HepG2 (cell line): Measurements from ENCODE around the gene SELENOM. TPM values are rescaled to one million over a fixed set of nuclear protein-coding genes. Genes with fewer than 3 reads are reported as not detected.

Source experiments
- ATAC-seq: fragments of 200-7000 bp; cut with Tn5 transposase; 3 replicates; pipeline ENCODE4 v1.9.1; 2020; ENCODE audit warnings: mild to moderate bottlenecking, moderate library complexity
- BruUV-seq: library from RNA; stranded (reverse); fragments of 400-500 nt; replicated peaks from 2 replicates; lab custom pipeline; 2021; lab: Mats Ljungman, UMichigan
- CTCF ChIA-PET: fragments of 300-600 bp; formaldehyde crosslinking; extraction: SDS; loops from one replicate; lab custom pipeline; 2021; ENCODE audit warnings: low total read pairs, inconsistent platforms, low intra/inter-chr PET ratio; lab: Yijun Ruan, JAX
- POLR2A ChIA-PET: fragments of 350-600 bp; sonication (Branson Sonifier 250); formaldehyde crosslinking; loops from one replicate; lab custom pipeline; 2020; ENCODE audit warnings: antibody characterized with exemption, inconsistent platforms; lab: Yijun Ruan, JAX
- DNase-seq: peaks from one replicate; pipeline ENCODE4 v3.0.0-alpha.2; 2015; ENCODE audit warnings: low spot score
- FAIRE-seq: peaks from 3 replicates; lab custom pipeline; 2011; peaks lifted over from hg19 to GRCh38; lab: Jason Lieb, UNC
- H2AFZ ChIP-seq: one replicate; pipeline ENCODE4 v1.6.1; 2011; ENCODE audit warnings: low read length, inconsistent platforms
- H3K27ac ChIP-seq: fragments of 300-600 bp; 3 replicates; pipeline ENCODE4 v1.8.0; 2011; ENCODE audit warnings: mixed run types, mild to moderate bottlenecking, mixed read lengths, low read length, inconsistent platforms; ENCODE audit not compliant: insufficient read depth; ENCODE audit errors: extremely low read length
- H3K27me3 ChIP-seq, 2 experiments: fragments of 200-600 bp in 1 of 2; 2 replicates in 1 of 2; 3 replicates in 1 of 2; pipeline versions ENCODE4 v1.6.0 to v1.8.0; 2011; ENCODE audit warnings: low read length in 2 of 2, mild to moderate bottlenecking in 2 of 2, moderate library complexity in 2 of 2, inconsistent platforms in 1 of 2; ENCODE audit not compliant: insufficient read depth in 2 of 2, control insufficient read depth in 1 of 2
- H3K36me3 ChIP-seq, 2 experiments: fragments of 200-600 bp in 1 of 2; replicated peaks in 1 of 2; 2 replicates in 1 of 2; 3 replicates in 1 of 2; pipeline versions ENCODE4 v1.5.1 to v1.8.0; 2011; ENCODE audit warnings: low read length in 2 of 2, inconsistent platforms in 1 of 2; ENCODE audit not compliant: insufficient read depth in 2 of 2, control insufficient read depth in 1 of 2
- H3K4me1 ChIP-seq: 2 replicates; pipeline ENCODE4 v1.5.1; 2012; ENCODE audit warnings: low read length, inconsistent platforms; ENCODE audit not compliant: insufficient read depth
- H3K4me2 ChIP-seq: 2 replicates; pipeline ENCODE4 v1.6.0; 2011; ENCODE audit warnings: low read depth, low read length, inconsistent platforms
- H3K4me3 ChIP-seq, 3 experiments: fragments of 200-600 bp in 1 of 3; sonication (generic), shearing (Covaris generic) in 1 of 3; replicated peaks in 1 of 3; 2 replicates each; pipeline ENCODE4 v1.5.1; 2011 to 2016; ENCODE audit warnings: low read length in 3 of 3, inconsistent platforms in 2 of 3, low read depth in 2 of 3, mild to moderate bottlenecking in 2 of 3, control low read depth in 1 of 3, mixed read lengths in 1 of 3; ENCODE audit not compliant: insufficient read depth in 1 of 3
- H3K79me2 ChIP-seq: one replicate; pipeline ENCODE4 v1.6.1; 2011; ENCODE audit warnings: low read length, inconsistent platforms; ENCODE audit not compliant: insufficient read depth
- H3K9ac ChIP-seq: 2 replicates; pipeline ENCODE4 v1.6.0; 2011; ENCODE audit warnings: mild to moderate bottlenecking, low read depth, low read length, inconsistent platforms; ENCODE audit not compliant: insufficient read depth
- H3K9me3 ChIP-seq: 2 replicates; pipeline ENCODE4 v1.5.1; 2012; ENCODE audit warnings: mild to moderate bottlenecking, low read length
- H4K20me1 ChIP-seq: 2 replicates; pipeline ENCODE4 v1.6.0; 2011; ENCODE audit warnings: inconsistent platforms, mild to moderate bottlenecking, low read length, moderate library complexity; ENCODE audit not compliant: insufficient read depth
- RBFOX2 ChIP-seq: fragments of 200-400 bp; formaldehyde crosslinking; IDR thresholded peaks from 2 replicates; pipeline ENCODE4 v1.6.1; 2017; ENCODE audit warnings: low read depth, mild to moderate bottlenecking, low read length
- STAG1 ChIP-seq: sonication (generic); formaldehyde crosslinking; IDR thresholded peaks from 2 replicates; pipeline ENCODE4 v1.4.0; 2020; ENCODE audit warnings: missing genetic modification reagents
- ZNF33B ChIP-seq: sonication (generic); formaldehyde crosslinking; IDR thresholded peaks from 2 replicates; pipeline ENCODE4 v1.5.1; 2020; ENCODE audit warnings: mild to moderate bottlenecking, missing genetic modification reagents
- ZNF850 ChIP-seq: sonication (generic); formaldehyde crosslinking; conservative IDR thresholded peaks from 2 replicates; pipeline ENCODE4 v1.9.0; 2021; ENCODE audit warnings: mild to moderate bottlenecking, missing genetic modification reagents
- WGBS: methylation state at CpG from one replicate; pipeline ENCODE4 v1.1.6; 2017; ENCODE audit warnings: low lambda C conversion rate; 5-methylcytosine and 5-hydroxymethylcytosine counted together
- in situ Hi-C: cut with HindIII; loops from 2 replicates; pipeline ENCODE4 v1.10.0; 2017; ENCODE audit warnings: low pct_unique_long_range_greater_than_20kb; ENCODE audit not compliant: extremely low pct_ligation_motif_present
- intact Hi-C: fragments of 100-400 bp; cut with micrococcal nuclease; formaldehyde crosslinking; loops from one replicate; pipeline ENCODE4 v1.10.0; 2022; ENCODE audit not compliant: unreplicated experiment
- polyA plus RNA-seq, 8 experiments: library from polyadenylated mRNA; depleted of rRNA in 3 of 8; stranded (reverse) in 7 of 8; unstranded in 1 of 8; fragments of >200 nt; fragmentation: Illumina TruSeq in 4 of 8; extraction: Trizol in 4 of 8; gene quantifications; 2 replicates each; pipeline versions ENCODE4 v1.2.1 to v1.2.3, GENCODE V29; 2011 to 2016; ENCODE audit warnings: low read depth in 4 of 8, missing spikeins in 1 of 8, mixed read lengths in 1 of 8; ENCODE audit not compliant: insufficient read depth in 1 of 8
- total RNA-seq, 5 experiments: library from RNA; depleted of rRNA; stranded (reverse); fragments of >200 nt; fragmentation: Illumina TruSeq; extraction: Trizol; gene quantifications; 2 replicates each; pipeline ENCODE4 v1.2.3, GENCODE V29; 2016; ENCODE audit warnings: low read depth in 1 of 5
- TF ChIP-seq, protein P1 (sequence below): sonication (generic); formaldehyde crosslinking; IDR thresholded peaks from 2 replicates; pipeline ENCODE4 v1.5.1; 2020; ENCODE audit warnings: mild to moderate bottlenecking, missing genetic modification reagents, borderline replicate concordance
- TF ChIP-seq, protein P2 (sequence below): sonication (generic); formaldehyde crosslinking; IDR thresholded peaks from 2 replicates; pipeline ENCODE4 v1.5.0; 2020; ENCODE audit warnings: mild to moderate bottlenecking, missing genetic modification reagents, moderate library complexity

The SELENOM gene
- total and polyA plus RNA-seq, 2 of the 13 experiments (the other 11 are each of a cell fraction or from before 2014, with no cell fraction given), result 4.1 to 4.3 TPM

DNA sequence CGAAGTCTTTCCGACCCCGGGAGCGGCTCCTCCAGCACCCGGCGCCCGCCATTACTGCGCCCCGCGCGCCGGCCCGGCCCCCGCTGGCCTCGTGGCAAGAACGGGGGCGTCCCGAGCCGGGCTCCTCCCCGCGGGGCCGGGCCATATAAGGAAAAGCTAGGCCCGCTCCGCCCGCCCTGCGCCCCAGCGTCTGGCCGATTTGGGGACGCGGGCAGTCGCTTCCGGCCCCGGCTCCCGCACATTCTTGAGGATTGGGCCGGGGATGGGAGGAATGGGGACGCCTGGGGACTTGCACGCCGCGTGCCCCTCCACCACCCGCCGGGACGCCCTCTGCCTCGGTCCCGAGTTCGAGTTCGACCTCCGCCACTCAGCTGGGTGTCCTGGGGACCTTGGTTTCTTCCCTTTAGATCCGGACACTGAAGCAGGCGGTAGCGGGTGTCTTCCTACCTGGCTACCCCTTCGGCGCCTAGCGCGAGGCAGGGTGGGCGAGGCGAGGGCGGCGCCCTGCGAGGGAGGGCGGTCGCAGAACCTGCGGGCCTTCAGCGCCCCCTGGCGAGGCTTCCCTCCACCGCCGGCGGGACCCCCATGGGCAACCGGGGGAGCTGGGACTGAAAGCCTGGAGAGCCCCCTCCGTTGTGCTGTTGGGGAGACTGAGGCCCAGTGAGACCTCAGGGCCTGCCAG, 22.4 kb downstream of the SELENOM start:
- POLR2A ChIA-PET, result interaction anchor here (6.5 kb wide), 1 partner anchor 118 kb away, joined by 113 read pairs; the partner anchor contains the start of genes MORC2 and TUG1
- H2AFZ ChIP-seq, result no peak overlapping the region
- DNase-seq (no peak), FAIRE-seq (no peak), ATAC-seq (no peak)
- in situ Hi-C loops (loop anchor here (5.0 kb wide), 1 partner anchor 118 kb away; the partner anchor contains the start of genes MORC2 and TUG1), intact Hi-C loops (loop anchor here (5.0 kb wide), 3 partner anchors 103 to 138 kb away; partner anchors contain the start of genes MORC2 and TUG1)
- no TSS peak for BruUV-seq
- no peaks in the 10 kb centered on the region for H4K20me1 ChIP-seq
- H3K27me3 ChIP-seq, result no peaks in the 10 kb centered on the region; a peak in 1 of 5 replicates
- H3K9ac ChIP-seq, result no peak overlapping the region
- H3K4me1 ChIP-seq, result peaks cover 27% of the 10 kb centered on the region
- no peak overlapping the region for H3K27ac ChIP-seq
- H3K4me2 ChIP-seq, result no peak overlapping the region
- no peak overlapping the region for H3K4me3 ChIP-seq
- TF ChIP-seq ZNF850 (no peak), ZNF33B (CRISPR knock-in tag) (no peak), RBFOX2 (peak; percentile 37; the same call in 1 of the 2 replicates), STAG1 (CRISPR knock-in tag) (peak; percentile 30)
- TF ChIP-seq, protein P1, sequence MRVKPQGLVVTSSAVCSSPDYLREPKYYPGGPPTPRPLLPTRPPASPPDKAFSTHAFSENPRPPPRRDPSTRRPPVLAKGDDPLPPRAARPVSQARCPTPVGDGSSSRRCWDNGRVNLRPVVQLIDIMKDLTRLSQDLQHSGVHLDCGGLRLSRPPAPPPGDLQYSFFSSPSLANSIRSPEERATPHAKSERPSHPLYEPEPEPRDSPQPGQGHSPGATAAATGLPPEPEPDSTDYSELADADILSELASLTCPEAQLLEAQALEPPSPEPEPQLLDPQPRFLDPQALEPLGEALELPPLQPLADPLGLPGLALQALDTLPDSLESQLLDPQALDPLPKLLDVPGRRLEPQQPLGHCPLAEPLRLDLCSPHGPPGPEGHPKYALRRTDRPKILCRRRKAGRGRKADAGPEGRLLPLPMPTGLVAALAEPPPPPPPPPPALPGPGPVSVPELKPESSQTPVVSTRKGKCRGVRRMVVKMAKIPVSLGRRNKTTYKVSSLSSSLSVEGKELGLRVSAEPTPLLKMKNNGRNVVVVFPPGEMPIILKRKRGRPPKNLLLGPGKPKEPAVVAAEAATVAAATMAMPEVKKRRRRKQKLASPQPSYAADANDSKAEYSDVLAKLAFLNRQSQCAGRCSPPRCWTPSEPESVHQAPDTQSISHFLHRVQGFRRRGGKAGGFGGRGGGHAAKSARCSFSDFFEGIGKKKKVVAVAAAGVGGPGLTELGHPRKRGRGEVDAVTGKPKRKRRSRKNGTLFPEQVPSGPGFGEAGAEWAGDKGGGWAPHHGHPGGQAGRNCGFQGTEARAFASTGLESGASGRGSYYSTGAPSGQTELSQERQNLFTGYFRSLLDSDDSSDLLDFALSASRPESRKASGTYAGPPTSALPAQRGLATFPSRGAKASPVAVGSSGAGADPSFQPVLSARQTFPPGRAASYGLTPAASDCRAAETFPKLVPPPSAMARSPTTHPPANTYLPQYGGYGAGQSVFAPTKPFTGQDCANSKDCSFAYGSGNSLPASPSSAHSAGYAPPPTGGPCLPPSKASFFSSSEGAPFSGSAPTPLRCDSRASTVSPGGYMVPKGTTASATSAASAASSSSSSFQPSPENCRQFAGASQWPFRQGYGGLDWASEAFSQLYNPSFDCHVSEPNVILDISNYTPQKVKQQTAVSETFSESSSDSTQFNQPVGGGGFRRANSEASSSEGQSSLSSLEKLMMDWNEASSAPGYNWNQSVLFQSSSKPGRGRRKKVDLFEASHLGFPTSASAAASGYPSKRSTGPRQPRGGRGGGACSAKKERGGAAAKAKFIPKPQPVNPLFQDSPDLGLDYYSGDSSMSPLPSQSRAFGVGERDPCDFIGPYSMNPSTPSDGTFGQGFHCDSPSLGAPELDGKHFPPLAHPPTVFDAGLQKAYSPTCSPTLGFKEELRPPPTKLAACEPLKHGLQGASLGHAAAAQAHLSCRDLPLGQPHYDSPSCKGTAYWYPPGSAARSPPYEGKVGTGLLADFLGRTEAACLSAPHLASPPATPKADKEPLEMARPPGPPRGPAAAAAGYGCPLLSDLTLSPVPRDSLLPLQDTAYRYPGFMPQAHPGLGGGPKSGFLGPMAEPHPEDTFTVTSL (CRISPR knock-in tag), result no peak
- TF ChIP-seq, protein P2, sequence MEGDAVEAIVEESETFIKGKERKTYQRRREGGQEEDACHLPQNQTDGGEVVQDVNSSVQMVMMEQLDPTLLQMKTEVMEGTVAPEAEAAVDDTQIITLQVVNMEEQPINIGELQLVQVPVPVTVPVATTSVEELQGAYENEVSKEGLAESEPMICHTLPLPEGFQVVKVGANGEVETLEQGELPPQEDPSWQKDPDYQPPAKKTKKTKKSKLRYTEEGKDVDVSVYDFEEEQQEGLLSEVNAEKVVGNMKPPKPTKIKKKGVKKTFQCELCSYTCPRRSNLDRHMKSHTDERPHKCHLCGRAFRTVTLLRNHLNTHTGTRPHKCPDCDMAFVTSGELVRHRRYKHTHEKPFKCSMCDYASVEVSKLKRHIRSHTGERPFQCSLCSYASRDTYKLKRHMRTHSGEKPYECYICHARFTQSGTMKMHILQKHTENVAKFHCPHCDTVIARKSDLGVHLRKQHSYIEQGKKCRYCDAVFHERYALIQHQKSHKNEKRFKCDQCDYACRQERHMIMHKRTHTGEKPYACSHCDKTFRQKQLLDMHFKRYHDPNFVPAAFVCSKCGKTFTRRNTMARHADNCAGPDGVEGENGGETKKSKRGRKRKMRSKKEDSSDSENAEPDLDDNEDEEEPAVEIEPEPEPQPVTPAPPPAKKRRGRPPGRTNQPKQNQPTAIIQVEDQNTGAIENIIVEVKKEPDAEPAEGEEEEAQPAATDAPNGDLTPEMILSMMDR (CRISPR knock-in tag), result peak; percentile 21; the same call in 1 of the 2 replicates
- WGBS, result 98% methylated on average over 14 of the region's 69 CpGs
- no peaks in the 10 kb centered on the region for H3K9me3 ChIP-seq
- peaks cover 25 to 32% of the 10 kb centered on the region in 2 experiments for H3K36me3 ChIP-seq
- CTCF ChIA-PET, result no interaction called here
- H3K79me2 ChIP-seq, result peaks cover 3% of the 10 kb centered on the region
